Heart left ventricle (tissue), 13 donors: ENCODE results near the gene RASGEF1C.

ENCODE experiments used
- POLR2A ChIP-seq, 2 donors: fragments of 450-650 bp; IDR thresholded peaks; one replicate each; pipeline ENCODE4 v1.6.1; 2017; ENCODE audit warnings: antibody characterized with exemption in 2 of 2, mild to moderate bottlenecking in 2 of 2, moderate library complexity in 2 of 2
- TF ChIP-seq, protein P1 (sequence below), 12 donors: fragments of 200-600 bp; sonication (generic) in 4 of 12; IDR thresholded peaks; one replicate each; pipeline versions ENCODE4 v1.5.0 to v1.8.0; 2018 to 2022; ENCODE audit warnings: antibody characterized with exemption in 12 of 12, mild to moderate bottlenecking in 5 of 12
- donor health status: ischemic (EF 13 %, LVEDD 7.1; RV severe dilation, severe dysfunction).
- donor health status: DM: no; HTN: yes; CAD: no.
- donor health status: DM: no; HTN: no; CAD: no.
- donor health status: ischemic (EF 25% LVEDD 6.9; RV normal size, moderate dysfunction).
- donor health status: ischemic (EF 25% LVEDD 5.7; RV mildly dilated, moderate dysfunction).
- donor health status: ischemic (EF 35%, LVEDD 5.7; RV mildly dilated, moderate dysfunction).
- donor health status: nonischemic (EF 11% LVEDD 7.7; RV severe dilation, severe dysfunction).
- donor health status: DM: yes; HTN: yes; CAD: no.
- donor health status: PGD.
- donor health status: ischemic (EF 29% LVEDD 5.4; RV normal size, mild dysfunction).
- donor health status: nonischemic (EF 23%, LVEDD 6.1; RV moderate dilation, normal function).

DNA sequence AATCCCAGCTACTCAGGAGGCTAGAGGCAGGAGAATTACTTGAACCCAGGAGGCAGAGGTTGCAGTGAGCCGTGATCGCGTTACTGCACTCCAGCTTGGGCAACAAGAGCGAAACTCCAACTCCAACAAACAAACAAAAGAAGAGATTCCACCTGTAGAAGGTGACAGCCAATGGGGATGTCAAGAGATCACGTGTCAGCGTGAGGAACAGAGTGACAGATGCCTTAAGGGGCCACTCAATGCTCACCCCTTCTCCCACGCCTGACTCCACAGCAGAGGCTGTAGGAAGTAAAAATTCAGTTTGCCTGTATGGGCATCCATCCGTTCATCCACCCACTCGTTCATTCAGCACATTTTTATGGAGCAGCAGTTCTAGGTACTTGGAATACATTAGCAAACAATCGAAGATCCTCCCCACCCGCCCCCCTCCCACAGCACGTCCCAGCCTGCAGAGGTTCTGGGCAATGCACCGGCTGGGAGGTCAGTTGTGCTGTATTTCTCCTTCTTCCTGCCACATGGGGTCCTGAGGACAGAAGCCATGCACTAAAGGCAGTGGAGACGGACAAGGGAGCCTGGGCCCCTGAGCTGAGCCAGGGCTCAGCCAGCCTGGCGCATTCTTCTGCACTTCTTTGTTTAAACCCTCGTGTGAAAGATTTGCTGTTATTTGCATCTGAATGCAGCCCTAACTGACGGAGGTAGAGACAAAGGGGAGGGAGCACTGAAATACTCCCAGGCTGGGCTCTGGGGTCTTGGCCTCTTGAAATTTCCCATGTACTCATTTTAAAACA is 126.2 kb downstream of the RASGEF1C start:
- no peak for TF ChIP-seq POLR2A (IDR thresholded peaks at IDR 0.05)
- TF ChIP-seq, protein P1, sequence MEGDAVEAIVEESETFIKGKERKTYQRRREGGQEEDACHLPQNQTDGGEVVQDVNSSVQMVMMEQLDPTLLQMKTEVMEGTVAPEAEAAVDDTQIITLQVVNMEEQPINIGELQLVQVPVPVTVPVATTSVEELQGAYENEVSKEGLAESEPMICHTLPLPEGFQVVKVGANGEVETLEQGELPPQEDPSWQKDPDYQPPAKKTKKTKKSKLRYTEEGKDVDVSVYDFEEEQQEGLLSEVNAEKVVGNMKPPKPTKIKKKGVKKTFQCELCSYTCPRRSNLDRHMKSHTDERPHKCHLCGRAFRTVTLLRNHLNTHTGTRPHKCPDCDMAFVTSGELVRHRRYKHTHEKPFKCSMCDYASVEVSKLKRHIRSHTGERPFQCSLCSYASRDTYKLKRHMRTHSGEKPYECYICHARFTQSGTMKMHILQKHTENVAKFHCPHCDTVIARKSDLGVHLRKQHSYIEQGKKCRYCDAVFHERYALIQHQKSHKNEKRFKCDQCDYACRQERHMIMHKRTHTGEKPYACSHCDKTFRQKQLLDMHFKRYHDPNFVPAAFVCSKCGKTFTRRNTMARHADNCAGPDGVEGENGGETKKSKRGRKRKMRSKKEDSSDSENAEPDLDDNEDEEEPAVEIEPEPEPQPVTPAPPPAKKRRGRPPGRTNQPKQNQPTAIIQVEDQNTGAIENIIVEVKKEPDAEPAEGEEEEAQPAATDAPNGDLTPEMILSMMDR (IDR thresholded peaks at IDR 0.05), result no peak
